Femur (tissue), 1 donor: ENCODE data around the gene ANKRD45.
A peak's percentile ranks its signal among the peaks of the same experiment; 100 is the strongest.
"Not testable (repeated sequence)": the region's sequence is repeated elsewhere in the genome, so short reads cannot be mapped to it uniquely, and the experiment has no call there.

Source experiments
- DNase-seq: peaks from one replicate; pipeline ENCODE4 v3.0.0-alpha.2; 2017

Gene ANKRD45, protein sequence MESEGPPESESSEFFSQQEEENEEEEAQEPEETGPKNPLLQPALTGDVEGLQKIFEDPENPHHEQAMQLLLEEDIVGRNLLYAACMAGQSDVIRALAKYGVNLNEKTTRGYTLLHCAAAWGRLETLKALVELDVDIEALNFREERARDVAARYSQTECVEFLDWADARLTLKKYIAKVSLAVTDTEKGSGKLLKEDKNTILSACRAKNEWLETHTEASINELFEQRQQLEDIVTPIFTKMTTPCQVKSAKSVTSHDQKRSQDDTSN

DNA sequence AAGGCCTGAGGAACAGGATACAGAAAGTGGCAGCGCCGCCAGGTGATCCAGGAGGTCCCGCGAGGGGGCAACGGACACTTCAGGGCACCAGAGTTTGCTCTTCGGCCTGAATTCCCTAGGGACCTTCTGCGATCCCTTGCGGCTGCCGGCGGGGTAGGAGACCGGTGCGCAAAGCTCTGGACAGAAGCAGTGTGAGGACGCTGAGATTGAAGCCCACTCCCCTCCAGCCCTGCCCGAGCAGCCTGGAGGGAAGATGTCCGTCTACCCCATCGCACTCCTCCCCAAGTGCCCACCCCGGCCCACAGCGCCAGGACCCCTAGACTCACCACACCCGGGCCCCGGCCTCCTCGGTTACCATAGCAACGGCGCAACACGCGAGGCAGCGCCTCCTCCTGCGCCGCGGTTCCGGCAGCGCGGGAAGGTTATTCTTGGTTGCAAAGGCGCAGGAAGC, at the start of gene ANKRD45:
TSS of gene ANKRD45 (minus strand) at position 361 of the 451 bp plus-strand sequence. CDS start 10,433 bp downstream, outside the sequence.
- peak; percentile 76 for DNase-seq

DNA sequence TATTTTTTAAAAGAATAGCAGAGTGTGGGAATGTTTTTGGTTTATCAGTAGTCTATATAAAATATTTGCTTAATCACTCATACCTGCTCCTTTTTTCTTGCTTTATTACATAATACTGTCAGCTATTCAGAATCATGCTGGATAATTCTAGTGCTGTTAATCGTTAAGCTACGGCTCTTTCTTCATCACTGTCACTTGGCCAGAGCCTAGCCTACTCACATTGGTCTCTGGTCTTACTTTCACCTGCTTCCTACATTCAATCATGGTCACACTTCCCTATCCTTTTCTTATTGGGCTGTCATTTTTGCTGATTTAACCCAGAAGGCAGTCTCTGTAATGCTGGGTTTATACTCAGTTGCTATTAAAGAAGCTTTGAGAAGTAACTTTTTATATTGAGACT, 47.6 kb upstream of the ANKRD45 start:
- no peak for DNase-seq

DNA sequence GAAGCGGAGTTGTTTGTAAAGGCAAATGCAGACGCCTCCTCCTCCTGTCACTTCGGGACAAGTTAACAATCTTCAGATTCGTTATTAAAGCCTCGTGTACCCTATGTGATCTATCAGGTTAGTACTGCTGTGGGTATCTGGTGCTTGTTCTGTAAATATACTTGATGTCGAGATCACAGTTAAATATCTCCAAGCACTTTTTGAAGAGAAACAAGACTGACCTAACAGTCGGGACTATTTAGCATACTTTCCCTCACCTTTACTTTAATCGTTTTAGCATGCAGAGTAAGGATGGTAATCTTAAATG, 45.8 kb upstream of the ANKRD45 start:
- no peak for DNase-seq

DNA sequence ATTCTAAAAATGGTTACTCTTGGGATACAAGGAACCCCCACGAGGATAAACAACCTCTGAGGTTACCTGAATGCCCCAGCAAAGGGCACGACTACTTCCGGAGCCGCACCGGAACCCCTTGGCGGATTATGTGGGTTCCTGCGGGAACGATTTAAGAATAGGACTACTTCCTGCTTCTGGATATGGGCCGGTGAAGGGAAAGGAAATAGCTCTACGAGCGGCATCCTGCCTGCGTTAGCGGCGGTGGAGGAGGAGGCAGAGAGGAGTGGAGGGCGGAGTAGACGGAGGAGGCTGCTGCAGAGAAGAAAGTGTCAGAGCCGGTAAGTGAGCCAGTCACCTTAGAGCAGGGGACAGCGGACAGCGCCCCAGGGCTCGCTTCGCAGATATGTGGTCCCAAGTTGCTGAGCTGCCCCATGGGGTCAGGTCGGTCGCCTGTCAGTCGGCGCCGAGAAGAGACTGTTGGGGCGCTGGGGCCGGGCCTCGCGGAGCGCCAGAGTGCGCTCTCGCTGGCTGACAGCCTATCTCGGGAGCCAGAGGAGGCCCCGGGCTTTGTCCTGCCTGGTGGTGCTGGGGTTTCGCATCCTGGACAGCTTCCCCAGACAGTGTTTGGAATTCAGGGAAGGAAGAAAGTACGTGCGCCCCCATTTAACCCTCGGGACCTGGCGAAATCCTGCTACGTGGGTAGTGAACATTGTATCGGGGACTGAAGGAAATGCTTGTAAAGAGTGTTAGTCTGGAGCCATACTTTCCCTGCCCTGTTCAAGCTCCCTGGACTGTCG, 45.3 kb upstream of the ANKRD45 start, which contains the start of gene KLHL20:
TSS of gene KLHL20 (plus strand) at position 223 of the 779 bp plus-strand sequence. CDS start 1,063 bp downstream, outside the sequence.
- DNase-seq = peak; percentile 91

DNA sequence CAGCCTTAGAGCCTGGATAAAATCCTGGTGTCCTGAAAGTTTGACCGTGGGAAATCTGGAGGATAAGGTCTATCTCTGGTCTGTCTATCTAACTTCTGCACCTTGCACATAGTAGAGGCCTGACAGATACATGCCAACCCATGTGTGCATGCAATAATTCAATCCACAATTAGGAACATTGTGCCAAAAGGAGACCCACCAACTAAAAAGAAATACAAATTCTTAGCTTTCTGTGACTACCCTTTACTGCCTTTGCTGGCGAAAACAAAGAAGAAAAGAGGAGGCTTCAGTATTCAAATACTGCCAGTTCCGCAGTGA, 44.7 kb upstream of the ANKRD45 start:
- DNase-seq = no peak

GRCh38 chr1:173708787-173709186, 39.1 kb upstream of the ANKRD45 start:
- DNase-seq = no peak

DNA sequence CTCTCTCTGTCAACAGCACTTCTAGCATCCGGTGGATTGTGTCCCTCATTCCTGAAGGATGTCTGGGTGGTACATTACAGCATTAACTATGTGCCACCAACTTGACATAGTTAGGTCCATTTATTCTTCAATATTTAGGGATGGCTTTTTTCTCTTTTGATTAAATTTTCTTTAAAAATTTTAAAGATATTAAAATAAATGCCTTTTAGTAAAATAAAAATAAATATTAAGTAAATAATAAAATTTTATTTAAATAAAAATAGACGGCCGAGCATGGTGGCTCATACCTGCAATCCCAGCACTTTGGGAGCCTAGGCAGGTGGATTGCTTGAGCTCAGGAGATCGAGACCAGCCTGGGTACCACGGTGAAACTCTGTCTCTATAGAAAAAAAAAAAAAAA, 35.5 kb upstream of the ANKRD45 start:
- no peak for DNase-seq

- DNase-seq = no peak
Measured at GRCh38 chr1:173702736-173703135, 33.1 kb upstream of the ANKRD45 start.

DNA sequence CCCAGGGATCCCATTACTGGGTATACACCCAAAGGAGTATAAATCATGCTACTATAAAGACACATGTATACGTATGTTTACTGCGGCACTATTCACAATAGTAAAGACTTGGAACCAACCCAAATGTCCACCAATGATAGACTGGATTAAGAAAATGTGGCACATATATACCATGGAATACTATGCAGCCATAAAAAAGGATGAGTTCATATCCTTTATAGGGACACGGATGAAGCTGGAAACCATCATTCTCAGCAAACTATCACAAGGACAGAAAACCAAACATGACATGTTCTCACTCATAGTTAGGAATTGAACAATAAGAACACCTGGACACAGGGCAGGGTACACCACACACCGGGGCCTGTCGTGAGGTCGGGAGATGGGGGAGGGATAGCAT, 31.6 kb upstream of the ANKRD45 start:
- DNase-seq = not testable (repeated sequence)

- no peak for DNase-seq
Measured at GRCh38 chr1:173693238-173693637, 23.6 kb upstream of the ANKRD45 start.

GRCh38 chr1:173688300-173688699, 18.6 kb upstream of the ANKRD45 start:
- no peak for DNase-seq

GRCh38 chr1:173685121-173685520, 15.5 kb upstream of the ANKRD45 start:
- not testable (repeated sequence) for DNase-seq

DNA sequence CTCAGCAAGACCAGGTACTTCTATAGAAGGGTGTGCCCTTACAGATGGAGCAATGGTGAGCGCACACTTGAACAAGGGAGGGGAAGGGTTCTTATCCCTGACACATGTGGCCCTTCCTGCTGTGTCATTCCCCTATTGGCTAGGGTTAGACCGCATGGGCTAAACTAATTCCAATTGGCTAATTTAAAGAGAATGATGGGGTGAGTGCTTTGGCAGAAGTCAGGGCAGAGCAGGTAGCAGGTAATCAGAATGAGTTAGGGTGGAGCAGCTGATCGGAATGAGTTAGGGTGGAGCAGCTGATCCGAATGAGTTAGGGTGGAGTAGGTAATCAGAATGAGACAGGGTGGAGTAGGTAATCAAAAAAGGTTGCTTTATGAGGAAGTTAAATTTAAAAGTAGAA, 14.2 kb upstream of the ANKRD45 start:
- not testable (repeated sequence) for DNase-seq

DNA sequence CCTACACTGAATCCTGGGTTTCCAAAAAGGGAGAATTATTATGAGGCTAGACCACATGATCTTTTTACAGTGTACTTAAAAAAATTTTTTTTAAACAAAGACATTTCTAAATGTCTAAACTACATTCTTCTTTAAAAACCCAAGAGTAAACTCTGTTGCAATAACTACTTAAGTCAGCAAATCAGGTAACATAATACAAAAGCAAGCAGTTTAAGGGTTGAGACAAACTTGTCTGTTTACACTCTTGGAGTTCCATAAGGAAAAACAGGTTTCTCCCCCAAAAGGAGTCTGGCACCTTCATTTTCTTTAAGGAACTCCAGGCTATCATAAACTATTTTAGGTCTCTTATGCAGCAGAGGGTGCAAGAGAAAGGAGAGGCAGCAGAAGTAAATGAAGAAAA, 12.5 kb upstream of the ANKRD45 start:
- no peak for DNase-seq

- not testable (repeated sequence) for DNase-seq
Measured at GRCh38 chr1:173680152-173680551, 10.5 kb upstream of the ANKRD45 start.

DNA sequence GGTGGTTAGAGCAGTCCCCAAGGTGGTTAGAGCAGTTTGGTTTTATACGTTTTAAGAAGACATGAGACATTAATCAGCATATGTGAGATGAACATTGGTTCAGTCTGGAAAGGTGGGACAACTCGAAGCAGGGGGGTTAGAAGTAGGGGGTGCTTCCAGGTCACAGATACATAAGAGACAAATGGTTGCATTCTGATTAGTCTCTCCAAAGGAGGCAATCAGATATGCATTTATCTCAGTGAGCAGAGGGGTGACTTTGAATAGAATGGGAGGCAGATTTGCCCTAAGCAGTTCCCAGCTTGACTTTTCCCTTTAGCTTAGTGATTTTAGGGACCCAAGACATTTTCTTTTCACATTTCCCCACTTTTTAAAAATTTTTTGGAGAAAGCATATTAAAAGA, 4.8 kb upstream of the ANKRD45 start:
- DNase-seq = not testable (repeated sequence)

DNA sequence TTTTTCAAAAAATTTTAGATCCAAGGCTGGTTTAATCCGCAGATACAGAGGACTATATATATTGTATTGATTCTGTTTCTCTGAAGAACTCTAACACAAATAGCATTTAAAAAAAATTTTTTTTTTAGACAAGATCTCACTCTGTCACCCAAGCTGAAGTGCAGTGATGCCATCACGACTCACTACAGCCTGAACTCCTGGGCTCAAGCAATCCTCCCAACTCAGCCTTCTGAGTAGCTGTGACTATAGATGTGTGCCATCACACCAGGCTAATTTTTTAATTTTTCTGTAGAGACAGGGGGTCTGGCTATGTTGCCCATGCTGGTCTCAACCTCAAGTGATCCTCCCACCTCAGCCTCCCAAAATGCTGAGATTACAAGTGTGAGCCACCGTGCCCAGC, 3.0 kb downstream of the ANKRD45 start:
- no peak for DNase-seq

GRCh38 chr1:173663159-173663558, 6.5 kb downstream of the ANKRD45 start:
- DNase-seq = no peak

GRCh38 chr1:173661763-173662162, 7.9 kb downstream of the ANKRD45 start:
- DNase-seq = no peak

GRCh38 chr1:173661271-173661670, 8.4 kb downstream of the ANKRD45 start:
- DNase-seq = no peak

GRCh38 chr1:173660306-173660705, 9.3 kb downstream of the ANKRD45 start:
- DNase-seq = no peak

GRCh38 chr1:173648880-173649605, 20.6 kb downstream of the ANKRD45 start:
- DNase-seq = no peak

GRCh38 chr1:173646656-173647055, 23.0 kb downstream of the ANKRD45 start:
- no peak for DNase-seq
